ENCODE results near the gene ZDHHC7.
"Not testable (repeated sequence)": the region's sequence is repeated elsewhere in the genome, so short reads cannot be mapped to it uniquely, and the experiment has no call there.

The ZDHHC7 gene

GRCh38 chr16:84959784-84960417 is 51.4 kb downstream of the ZDHHC7 start:
- DNase-seq: no peak

- DNase-seq: no peak
Observed at GRCh38 chr16:84959045-84959576, 52.2 kb downstream of the ZDHHC7 start.

GRCh38 chr16:84957792-84958191 is 53.5 kb downstream of the ZDHHC7 start:
- no peak for DNase-seq

- DNase-seq: no peak
Observed at GRCh38 chr16:84957192-84957591, 54.1 kb downstream of the ZDHHC7 start.

- no peak for DNase-seq
Observed at GRCh38 chr16:84955427-84955826, 55.9 kb downstream of the ZDHHC7 start.

GRCh38 chr16:84953190-84953746 is 58.1 kb downstream of the ZDHHC7 start:
- no peak for DNase-seq

- peak; percentile 59 to 66 for DNase-seq
Observed at GRCh38 chr16:84952335-84953189, 58.8 kb downstream of the ZDHHC7 start.

- DNase-seq: peak; percentile 9 to 25
Observed at GRCh38 chr16:84950906-84951305, 60.4 kb downstream of the ZDHHC7 start.

GRCh38 chr16:84949772-84950436 is 61.4 kb downstream of the ZDHHC7 start:
- no peak for DNase-seq

- no peak for DNase-seq
Observed at GRCh38 chr16:84948851-84949610, 62.3 kb downstream of the ZDHHC7 start.

- no peak for DNase-seq
Observed at GRCh38 chr16:84947996-84948850, 63.1 kb downstream of the ZDHHC7 start.

GRCh38 chr16:84947022-84947421 is 64.3 kb downstream of the ZDHHC7 start:
- no peak for DNase-seq

GRCh38 chr16:84943620-84944019 is 67.7 kb downstream of the ZDHHC7 start:
- DNase-seq: no peak

- no peak for DNase-seq
Observed at GRCh38 chr16:84942786-84943185, 68.5 kb downstream of the ZDHHC7 start.

- DNase-seq: no peak
Observed at GRCh38 chr16:84941921-84942320, 69.4 kb downstream of the ZDHHC7 start.

- no peak for DNase-seq
Observed at GRCh38 chr16:84940670-84941551, 70.4 kb downstream of the ZDHHC7 start.

GRCh38 chr16:84938616-84939015 is 72.7 kb downstream of the ZDHHC7 start:
- not testable (repeated sequence) for DNase-seq

GRCh38 chr16:84937196-84938005 is 73.9 kb downstream of the ZDHHC7 start:
- no peak for DNase-seq
